ENCODE measurements around the gene CD74.

GRCh38 chr5:150377964-150378694 is 34.6 kb downstream of the CD74 start:
- TF ChIP-seq CTCF (conservative IDR thresholded peaks at IDR 0.05; ENCODE audit: low read depth, low read length) (no peak), EZH2 (IDR thresholded peaks at IDR 0.05; ENCODE audit: low read length, unreplicated experiment) (no peak)

All from PC-3 (cell line).